Thoracic aorta (tissue), 2 donors: ENCODE measurements around the gene C4orf50. TPM values are rescaled to one million over a fixed set of nuclear protein-coding genes. Genes with fewer than 3 reads are reported as not detected.
A peak's percentile ranks its signal among the peaks of the same experiment; 100 is the strongest.

Experiments
- ATAC-seq: fragments of 150-250 bp; one replicate; pipeline ENCODE4 v1.8.0; 2017; ENCODE audit warnings: low read depth; ENCODE audit not compliant: insufficient number of reproducible peaks, low FRiP score
- DNase-seq: peaks from one replicate; pipeline ENCODE4 v3.0.0-alpha.2; 2020; ENCODE audit warnings: low spot score
- H3K27ac ChIP-seq, 2 donors: fragments of 200-600 bp; sonication (generic); 1 replicate in 1 of 2; 2 replicates in 1 of 2; pipeline ENCODE4 v1.5.1; 2016; ENCODE audit warnings: mild to moderate bottlenecking in 2 of 2, moderate library complexity in 2 of 2
- H3K27me3 ChIP-seq: fragments of 200-600 bp; sonication (generic); replicated peaks from 2 replicates; pipeline ENCODE4 v1.6.0; 2016; ENCODE audit warnings: mild to moderate bottlenecking; ENCODE audit not compliant: insufficient read depth
- H3K36me3 ChIP-seq: fragments of 200-600 bp; sonication (generic); one replicate; pipeline ENCODE4 v1.5.1; 2016
- H3K4me1 ChIP-seq, 2 donors: fragments of 200-600 bp; sonication (generic); 1 replicate in 1 of 2; 2 replicates in 1 of 2; pipeline versions ENCODE4 v1.5.1 to v1.6.0; 2016; ENCODE audit warnings: low read depth in 2 of 2, mild to moderate bottlenecking in 1 of 2; ENCODE audit not compliant: control insufficient read depth in 1 of 2
- H3K4me3 ChIP-seq: fragments of 200-600 bp; sonication (generic); 2 replicates; pipeline ENCODE4 v1.5.1; 2016; ENCODE audit warnings: mild to moderate bottlenecking
- H3K9me3 ChIP-seq: fragments of 200-600 bp; sonication (generic); 2 replicates; pipeline ENCODE4 v1.5.1; 2016
- CTCF ChIP-seq: fragments of 200-600 bp; sonication (generic); IDR thresholded peaks from one replicate; pipeline ENCODE4 v1.5.1; 2019; ENCODE audit warnings: antibody characterized with exemption
- total RNA-seq, 2 donors: library from RNA; depleted of rRNA; stranded (reverse); fragments of >200 nt; gene quantifications; one replicate each; pipeline versions ENCODE4 v1.1.0 to v1.2.3, GENCODE V29; 2016

Gene C4orf50
- total RNA-seq, 2 donors from 2014 or later: 0.14 TPM; not detected in 1

- no peak overlapping the region for H3K27ac ChIP-seq
- H3K36me3 ChIP-seq: no peaks in the 10 kb centered on the region
- ATAC-seq (no peak), DNase-seq (no peak)
- H3K27me3 ChIP-seq: no peaks in the 10 kb centered on the region
- peak; percentile 57 for TF ChIP-seq CTCF
- H3K4me3 ChIP-seq: no peak overlapping the region
- H3K4me1 ChIP-seq: no peaks in the 10 kb centered on the region
- no peaks in the 10 kb centered on the region for H3K9me3 ChIP-seq
These were observed 1.4 kb upstream of the C4orf50 start for GRCh38 chr4:6019316-6020263.

- H3K27ac ChIP-seq: no peak overlapping the region
- ATAC-seq (no peak), DNase-seq (no peak)
- H3K4me3 ChIP-seq: no peak overlapping the region
- no peaks in the 10 kb centered on the region for H3K9me3 ChIP-seq
- H3K36me3 ChIP-seq: no peaks in the 10 kb centered on the region
- no peak for TF ChIP-seq CTCF
- no peaks in the 10 kb centered on the region for H3K4me1 ChIP-seq
- no peaks in the 10 kb centered on the region for H3K27me3 ChIP-seq
These were observed 431 bp downstream of the C4orf50 start for GRCh38 chr4:6017800-6018199.

GRCh38 chr4:6017030-6017429, 1.2 kb downstream of the C4orf50 start:
- Histone ChIP-seq H3K4me3 (no peak overlapping the region), H3K27me3 (no peaks in the 10 kb centered on the region), H3K27ac (no peak overlapping the region), H3K9me3 (no peaks in the 10 kb centered on the region), H3K4me1 (no peaks in the 10 kb centered on the region), H3K36me3 (no peaks in the 10 kb centered on the region)
- no peak for TF ChIP-seq CTCF
- DNase-seq (no peak), ATAC-seq (no peak)

- TF ChIP-seq CTCF: no peak
- H3K4me1 ChIP-seq: no peaks in the 10 kb centered on the region
- no peaks in the 10 kb centered on the region for H3K36me3 ChIP-seq
- no peaks in the 10 kb centered on the region for H3K9me3 ChIP-seq
- ATAC-seq (no peak), DNase-seq (no peak)
- H3K27ac ChIP-seq: no peak overlapping the region
- no peak overlapping the region for H3K4me3 ChIP-seq
- no peaks in the 10 kb centered on the region for H3K27me3 ChIP-seq
These were observed 4.7 kb downstream of the C4orf50 start for GRCh38 chr4:6013564-6013963.

GRCh38 chr4:6012200-6012599, 6.0 kb downstream of the C4orf50 start:
- DNase-seq: no peak
- no peak for TF ChIP-seq CTCF
- H3K4me3 ChIP-seq: no peak overlapping the region

More at GRCh38 chr4:6012200-6012599, 6.0 kb downstream of the C4orf50 start:
- Histone ChIP-seq H3K36me3 (no peaks in the 10 kb centered on the region), H3K27ac (no peak overlapping the region), H3K4me1 (no peaks in the 10 kb centered on the region), H3K9me3 (no peaks in the 10 kb centered on the region), H3K27me3 (no peaks in the 10 kb centered on the region)
- ATAC-seq: no peak
